SH-SY5Y (cell line): ENCODE measurements around the gene F10.

Experiments
- GATA2 ChIP-seq: IDR thresholded peaks from 2 replicates; pipeline ENCODE4 v1.6.1; 2011; ENCODE audit warnings: mild to moderate bottlenecking, low read depth, low read length
- GATA3 ChIP-seq: IDR thresholded peaks from 2 replicates; pipeline ENCODE4 v1.6.1; 2011; ENCODE audit warnings: low read depth, mild to moderate bottlenecking, low read length, moderate library complexity

Gene F10

DNA sequence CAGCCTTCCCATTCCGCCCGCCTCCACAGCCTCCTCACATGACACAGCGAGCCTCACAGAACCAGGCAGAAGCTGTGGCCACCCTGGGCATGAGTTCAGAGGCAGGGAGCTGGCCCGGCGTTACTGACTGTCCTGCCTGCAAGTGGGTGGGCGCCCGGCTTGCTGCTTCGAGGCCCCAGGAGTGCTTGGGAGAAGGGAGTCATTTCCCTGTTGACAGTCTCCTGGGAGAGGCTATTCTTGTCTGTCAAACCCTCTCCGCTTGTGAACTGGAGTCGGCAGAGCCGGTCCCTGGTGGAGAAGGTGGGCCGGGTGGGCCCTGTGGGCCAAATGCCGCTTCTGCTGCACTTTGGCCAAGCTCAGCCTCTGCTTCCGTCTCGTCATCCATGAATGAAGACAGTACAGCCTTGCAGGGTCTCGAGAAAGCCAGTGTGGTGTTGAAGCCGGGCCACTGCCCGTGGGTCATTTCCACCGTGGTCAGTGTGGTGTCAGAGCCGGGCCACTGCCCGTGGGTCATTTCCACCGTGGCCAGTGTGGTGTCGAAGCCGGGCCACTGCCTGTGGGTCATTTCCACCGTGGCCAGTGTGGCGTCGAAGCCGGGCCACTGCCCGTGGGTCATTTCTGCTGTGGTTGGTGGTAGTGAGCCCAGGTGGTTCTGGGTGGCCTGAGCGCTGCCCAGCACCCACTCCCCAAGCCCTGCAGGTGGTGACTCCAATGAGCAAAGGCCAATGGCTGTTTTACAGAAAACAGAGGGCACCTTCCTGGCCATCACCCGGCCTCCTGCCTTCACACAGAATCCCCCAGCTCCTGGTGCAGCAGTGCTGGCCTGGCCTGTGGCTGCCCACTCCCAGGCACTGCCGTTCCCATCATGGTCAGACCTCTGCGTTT lies 30.5 kb upstream of the F10 start:
- TF ChIP-seq GATA2: no peak
- TF ChIP-seq GATA3: no peak

DNA sequence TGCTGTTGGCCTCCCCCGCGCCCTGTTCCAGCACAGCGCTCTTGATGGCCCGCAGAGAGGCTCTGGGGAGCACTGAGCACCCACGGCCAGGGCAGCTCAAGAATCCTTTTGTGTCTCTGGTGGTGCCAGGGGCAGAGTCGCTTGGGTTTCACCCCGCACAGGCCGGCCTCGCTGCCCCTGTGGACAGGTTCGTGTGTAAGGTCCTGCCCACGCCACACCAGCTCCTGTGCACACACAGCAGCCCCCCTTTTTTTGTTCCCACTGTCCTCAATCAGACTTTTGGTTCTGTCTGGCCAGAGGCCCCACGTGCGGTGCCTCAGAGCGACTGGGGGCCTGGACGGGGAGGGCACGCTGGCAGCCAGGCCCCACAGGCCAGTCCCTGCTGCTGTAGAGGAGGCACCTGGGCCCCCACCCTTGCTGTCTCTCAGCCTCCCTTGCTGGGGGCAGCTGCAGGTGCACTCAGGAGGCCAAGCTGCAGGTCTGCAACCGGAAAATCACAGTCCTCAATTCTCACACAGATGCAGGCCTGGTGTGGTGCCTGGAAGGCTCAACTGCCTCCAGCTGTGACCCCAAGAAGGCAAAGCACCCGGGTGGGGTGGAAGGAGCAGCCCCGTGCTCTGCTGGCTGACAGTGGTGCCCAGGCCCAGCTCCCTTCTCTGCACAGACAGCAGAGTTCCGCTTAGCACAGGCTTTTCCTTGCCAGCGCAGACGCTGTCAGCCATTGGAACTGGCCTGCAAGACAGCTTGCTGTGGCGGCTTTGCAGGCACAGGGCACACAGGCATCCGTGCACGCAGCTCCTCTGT lies 29.6 kb upstream of the F10 start:
- TF ChIP-seq GATA2: no peak

DNA sequence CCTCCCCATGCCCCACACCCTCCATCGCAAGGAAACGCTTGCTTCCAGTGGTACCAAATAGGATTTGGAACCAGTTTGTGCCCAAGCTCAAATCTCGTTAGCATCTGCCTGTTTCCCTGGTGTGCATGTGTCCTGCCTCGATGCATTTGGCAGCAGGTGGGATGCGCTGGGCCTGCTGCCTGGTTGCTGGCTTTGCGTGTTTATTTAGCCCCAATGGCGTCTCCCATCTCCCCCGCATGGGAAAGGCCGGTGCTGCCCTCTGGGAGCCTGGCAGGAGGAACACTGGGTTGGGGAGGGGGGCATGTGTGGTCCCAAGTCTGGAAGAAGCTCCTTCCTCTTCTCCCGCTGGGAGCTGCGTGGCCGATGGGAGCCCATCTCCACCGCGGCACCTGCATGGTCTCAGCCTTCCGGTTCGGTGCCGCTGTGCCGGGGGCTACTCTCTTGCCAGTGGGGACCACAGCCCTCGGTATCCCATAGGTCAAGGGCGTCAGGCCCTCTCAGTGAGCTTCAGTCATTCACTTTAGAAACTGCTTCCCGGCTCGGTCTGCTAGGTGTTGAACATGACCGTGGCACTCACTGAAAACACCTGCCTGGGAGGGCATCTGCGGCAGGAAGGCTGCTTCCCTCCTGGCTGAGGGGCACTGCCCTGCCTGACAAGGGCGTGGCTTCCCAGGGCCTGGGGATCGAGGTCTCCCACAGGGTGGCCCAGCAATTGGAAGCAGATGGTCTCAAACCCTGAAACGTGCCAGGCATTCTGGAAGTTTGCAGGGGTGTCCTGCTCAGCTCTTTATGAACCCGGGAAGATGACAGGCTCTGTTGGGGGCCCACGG lies 28.8 kb upstream of the F10 start:
- TF ChIP-seq GATA2 (no peak), GATA3 (no peak)

DNA sequence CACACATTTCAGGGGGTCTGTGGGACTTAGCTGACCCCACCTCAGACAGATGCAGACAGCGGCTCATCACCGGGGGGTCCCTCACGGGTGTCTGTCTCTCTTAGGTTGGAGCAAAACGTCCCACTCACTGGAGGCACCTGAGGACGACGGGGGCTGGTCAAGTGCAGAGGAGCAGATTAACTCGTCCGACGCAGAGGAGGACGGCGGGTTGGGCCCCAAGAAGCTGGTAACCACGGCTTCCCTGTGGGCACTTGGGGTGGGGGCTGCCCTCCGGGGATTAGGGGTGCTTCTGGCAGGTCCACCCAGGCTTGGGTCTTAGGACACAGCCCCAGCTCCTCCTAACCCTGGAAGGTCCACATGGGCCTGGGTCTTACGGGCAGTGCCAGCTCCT lies 28.2 kb upstream of the F10 start:
- TF ChIP-seq GATA2: no peak
- TF ChIP-seq GATA3: no peak

DNA sequence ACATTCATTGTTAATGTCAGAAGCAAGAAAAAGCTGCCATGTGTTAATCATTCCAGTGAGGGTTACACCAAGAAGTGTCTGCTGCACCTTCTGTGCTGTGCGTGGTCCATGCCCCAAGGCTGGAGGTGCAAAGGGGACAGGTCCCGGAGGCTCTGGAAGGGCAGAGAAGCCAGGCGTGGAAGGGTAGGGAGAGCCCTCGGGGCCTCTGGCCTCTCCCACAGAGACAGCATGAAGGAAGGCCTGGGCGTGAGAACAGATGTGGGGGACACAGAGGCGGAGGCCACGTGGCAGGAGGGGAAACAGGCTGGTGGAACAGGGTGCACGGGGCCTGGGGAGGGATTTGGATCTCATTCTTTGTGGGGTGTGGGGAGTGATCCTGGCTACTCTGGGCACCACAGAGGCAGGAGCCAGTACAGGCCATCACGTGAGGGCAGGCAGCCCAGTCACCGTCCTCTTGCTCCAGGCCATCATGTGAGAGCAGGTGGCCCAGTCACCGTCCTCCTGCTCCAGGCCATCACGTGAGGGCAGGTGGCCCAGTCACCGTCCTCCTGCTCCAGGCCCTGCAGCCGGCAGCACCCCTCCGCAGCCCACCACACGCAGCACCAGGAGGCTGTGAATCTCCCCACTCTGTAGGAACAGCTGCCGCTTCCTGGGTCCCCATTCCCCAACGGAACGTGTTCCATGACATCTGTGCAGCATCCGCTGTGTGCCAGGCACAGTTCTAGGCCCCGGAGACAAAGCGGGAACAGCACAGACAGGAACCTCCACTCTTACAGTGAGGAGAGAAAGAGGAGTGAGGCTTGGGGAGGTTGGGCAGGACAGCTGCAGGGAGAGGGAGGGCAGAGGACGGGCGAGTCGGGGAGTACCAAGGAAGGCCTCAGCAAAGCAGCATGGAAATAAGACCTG lies 27.2 kb upstream of the F10 start:
- TF ChIP-seq GATA3 (no peak), GATA2 (no peak)

DNA sequence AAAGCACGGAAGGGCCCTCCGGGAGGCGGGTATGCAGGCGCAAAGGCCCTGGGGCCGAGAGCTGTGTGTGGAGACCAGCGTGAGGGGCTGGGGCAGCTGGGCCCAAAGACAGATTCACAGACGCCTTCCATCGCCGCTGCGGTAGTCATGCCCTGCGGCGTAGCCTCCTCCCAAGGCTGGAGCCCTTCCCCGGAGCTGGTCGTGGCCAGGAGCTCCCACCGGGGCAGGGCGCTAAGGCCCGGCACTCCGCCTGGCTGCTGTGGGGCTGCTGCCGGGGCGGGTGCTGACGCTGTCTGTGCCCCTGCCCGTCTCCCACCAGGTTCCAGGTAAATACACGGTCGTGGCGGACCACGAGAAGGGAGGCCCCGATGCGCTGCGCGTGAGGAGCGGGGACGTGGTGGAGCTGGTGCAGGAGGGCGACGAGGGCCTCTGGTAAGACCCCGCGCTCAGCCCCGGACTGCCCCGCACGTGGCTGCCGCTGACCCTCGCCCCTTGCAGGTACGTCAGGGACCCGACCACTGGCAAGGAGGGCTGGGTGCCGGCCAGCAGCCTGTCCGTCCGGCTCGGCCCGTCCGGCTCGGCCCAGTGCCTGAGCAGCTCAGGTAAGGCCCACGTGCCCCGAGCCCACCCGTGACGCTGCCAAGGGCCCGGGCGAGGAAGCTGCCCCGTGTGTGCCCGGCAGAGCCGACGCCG lies 26.4 kb upstream of the F10 start:
- no peak for TF ChIP-seq GATA2
- no peak for TF ChIP-seq GATA3

DNA sequence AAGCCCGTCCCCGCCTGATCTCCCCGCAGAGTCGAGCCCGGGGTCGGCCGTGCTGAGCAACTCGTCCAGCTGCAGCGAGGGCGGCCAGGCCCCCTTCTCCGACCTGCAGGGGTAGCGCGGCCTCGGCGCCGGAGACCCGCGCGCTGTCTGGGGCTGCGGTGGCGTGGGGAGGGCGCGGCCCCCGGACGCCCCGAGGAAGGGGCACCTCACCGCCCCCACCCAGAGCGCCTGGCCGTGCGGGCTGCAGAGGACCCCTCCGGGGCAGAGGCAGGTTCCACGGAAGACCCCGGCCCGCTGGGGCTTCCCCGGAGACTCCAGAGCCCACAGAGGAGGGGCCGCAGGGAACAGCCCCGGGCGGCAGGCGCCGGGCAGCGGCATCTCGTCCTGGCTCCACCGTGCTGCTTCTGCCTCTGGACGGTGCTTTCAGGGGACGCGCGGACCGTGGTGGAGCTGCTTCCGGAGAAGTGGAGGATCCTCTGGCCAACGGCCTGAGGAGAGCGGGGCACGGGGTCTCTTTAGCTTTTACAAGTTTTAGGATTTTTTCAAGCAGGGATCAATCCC lies 25.8 kb upstream of the F10 start:
- no peak for TF ChIP-seq GATA2
- TF ChIP-seq GATA3: no peak

DNA sequence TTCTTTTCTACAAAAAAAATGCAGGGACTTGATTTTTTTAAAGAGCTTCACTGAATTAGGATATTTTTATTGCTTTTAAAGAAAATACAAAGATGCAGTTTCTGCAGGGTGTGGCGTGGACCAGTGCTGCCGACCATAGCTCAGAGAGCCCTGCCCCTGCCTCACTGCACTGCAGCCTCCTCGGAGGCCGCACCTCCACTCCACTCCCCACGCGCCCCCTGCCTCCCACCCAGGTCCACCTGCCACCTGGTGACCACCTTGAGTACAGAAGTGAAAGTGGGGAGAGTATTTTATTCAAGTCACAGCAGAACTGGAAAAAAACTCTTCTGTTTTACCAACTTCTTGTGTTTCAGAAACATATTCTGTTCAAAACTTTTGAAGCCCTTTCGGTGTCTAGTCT lies 24.9 kb upstream of the F10 start:
- TF ChIP-seq GATA3 (no peak), GATA2 (no peak)

DNA sequence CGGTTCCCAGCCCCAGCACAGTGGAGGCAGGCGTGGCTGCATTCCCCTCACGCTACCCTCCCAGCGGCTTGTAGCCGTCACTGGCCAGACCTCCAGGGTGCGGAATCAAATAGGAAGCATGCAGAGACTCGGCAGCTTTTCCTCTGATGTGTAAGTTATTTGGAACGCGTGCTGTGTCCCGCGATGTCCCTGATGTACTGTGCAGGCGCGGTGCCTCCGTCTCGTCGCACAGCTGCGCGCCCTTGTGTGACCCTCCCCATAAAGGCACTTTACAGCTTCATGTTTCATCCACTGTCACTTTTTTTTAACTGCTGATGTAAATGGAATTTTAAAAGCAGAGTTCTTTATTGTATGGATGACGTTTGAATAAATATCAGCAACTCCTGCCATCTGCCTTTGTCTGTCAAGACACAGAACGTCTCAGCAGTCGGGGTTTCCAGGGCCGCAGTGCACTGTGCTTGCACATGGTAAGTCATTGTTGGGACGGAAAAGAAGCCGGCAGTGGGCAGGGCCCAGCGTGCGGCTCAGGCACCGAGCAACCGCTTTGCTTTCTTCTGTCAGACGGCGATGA lies 24.4 kb upstream of the F10 start:
- no peak for TF ChIP-seq GATA3
- no peak for TF ChIP-seq GATA2

DNA sequence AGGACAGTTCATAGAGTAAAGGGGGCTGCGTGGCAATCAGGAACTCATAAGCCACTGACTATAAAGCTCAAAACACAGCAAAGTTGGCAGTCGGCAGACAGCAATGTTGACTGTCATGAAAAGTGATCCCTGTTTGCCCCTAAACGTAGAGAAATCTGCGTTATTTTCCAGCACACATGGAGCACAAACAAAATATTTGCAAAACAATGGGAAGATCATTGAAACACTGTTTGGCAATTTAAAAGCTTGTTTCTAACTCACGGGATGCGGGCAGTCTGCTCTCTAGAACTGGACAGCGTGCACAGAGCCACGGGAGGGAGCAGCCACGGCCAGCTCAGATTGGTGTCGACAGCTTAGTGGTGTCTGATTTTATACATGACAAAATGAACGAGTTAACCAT lies 23.5 kb upstream of the F10 start:
- TF ChIP-seq GATA2 (no peak), GATA3 (no peak)

DNA sequence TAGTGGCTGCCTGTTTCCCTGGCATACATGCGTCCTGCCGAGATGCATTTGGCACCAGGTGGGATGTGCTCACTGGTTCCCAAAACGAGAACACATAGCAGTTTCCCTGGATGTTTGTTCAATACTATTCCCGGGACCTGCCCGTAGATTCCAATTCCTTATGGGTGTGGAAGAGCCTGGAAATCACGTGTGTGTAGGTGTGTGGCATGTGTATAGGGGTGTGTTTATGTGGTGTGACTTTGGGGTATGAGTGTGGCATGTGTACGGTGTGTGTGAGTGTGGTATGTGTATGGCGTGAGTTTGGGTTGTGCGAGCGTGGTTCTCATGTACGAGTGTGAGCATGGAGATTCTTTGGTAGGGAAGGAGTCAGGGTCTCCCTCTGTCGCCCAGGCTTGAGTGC lies 19.9 kb upstream of the F10 start:
- TF ChIP-seq GATA3: no peak
- TF ChIP-seq GATA2: no peak

DNA sequence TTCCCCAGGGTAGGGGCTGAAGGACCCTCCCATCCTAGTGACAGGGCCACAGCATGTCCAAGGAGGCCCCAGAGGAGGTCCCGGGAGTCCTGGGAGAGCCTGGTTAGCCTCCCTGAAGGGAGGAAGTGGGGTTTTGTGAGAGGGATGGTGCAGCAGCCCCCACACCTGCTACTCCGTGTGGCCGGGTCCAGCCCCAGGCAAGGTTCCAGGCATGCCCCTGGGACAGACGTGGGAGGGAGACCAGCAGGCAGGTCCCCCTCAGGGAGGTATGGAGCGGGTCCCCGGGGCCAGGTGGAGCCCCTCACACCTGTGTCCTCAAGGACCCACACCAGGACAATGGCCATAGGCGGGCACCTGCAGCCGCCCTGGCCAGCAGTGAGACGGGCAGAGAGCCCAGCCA lies 19.0 kb upstream of the F10 start:
- TF ChIP-seq GATA2 (no peak), GATA3 (no peak)
